Stimulated activated CD8-positive, alpha-beta memory T cell treated with anti-CD3 and anti-CD28 coated beads, Interleukin-7, amount 100 ng/mL, for 48 hours (primary cell): Measurements from ENCODE around the gene HTT-AS.

Experiments used
- DNase-seq, 2 donors: peaks; one replicate each; pipeline ENCODE4 v3.0.0-alpha.2; 2020; ENCODE audit warnings: low read depth in 1 of 2; ENCODE audit errors: extremely low read depth in 1 of 2

Gene HTT-AS

DNA sequence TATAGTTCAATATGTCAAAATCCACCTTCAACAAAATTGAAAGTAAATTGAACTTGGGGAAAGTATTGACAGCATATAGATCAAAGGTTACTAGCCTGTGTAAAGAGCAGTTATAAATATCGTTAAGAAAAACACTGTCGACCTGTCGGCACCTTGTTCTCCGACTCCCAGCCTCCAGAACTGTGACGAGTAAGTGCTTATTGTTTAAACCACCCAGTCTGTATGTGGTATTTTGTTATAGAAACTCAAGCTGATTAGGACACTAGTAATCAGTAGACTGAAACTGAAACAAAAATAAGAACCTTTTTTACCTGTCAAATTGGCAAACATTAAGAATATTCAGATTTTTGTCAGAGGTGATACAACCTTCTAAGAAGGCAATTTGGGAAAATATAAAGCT, 17.1 kb upstream of the HTT-AS start:
- DNase-seq, result no peak

DNA sequence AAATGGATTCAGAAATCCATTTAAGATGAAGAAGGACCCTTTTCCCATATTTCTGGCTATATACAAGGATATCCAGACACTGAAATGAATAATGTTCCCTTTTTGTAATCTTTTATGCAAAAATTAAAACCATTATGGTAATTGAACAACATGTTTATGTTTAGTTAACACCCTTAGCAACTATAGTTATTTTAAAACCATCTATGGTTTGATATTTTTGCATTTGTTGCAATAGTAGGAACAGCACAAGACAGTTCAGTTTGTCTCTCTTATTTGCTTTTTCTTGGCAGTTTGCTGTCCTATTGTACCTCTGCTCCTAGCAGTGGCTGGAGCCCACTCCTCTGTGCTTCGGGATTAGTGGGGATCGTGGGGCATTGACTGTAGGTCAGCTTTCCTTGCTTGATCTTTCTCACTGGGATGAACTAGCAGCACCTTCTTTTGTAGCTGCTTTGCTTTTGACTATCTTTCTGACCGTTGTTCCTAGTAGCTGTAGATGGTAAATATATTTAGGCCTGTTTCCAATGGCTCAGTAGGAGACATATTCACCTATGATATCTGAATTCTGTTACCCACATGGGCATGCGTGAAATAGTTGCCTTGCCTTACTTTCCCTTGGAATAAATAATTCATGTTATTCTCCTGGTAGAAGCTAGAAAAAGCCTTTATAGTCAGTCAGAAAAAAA, 12.9 kb upstream of the HTT-AS start:
- DNase-seq, result no peak

DNA sequence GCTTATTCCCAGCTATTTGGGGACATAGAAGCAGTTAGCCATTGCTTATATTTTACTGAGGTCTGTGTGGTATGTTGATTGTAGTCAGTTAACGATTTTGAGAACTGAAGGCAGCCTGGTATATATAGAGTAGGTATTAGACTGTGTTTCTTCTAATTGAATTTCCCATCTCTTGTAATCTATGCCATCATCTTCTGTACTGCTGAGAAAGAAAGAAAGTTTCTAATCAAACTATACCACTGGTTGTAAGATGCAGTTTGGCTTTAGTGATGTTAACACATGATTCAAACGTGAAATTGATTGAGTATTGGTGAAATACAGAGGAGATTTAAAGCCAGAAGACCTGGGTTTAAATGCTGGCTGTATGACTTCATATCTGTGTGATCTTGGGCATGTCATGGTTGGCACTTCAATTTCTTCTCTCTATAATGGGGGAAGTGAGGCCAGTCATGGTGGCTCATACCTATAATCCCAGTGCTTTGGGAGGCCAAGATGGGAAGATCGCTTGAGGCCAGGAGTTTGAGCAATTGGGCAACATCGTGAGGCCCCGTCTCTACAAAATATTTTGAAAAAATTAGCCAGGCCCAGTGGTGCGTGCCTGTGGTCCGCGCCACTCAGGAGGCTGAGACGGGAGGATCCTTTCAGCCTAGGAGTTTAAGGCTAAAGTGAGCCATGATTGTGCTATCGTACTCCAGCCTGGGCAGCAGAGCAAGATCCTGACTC, 11.8 kb upstream of the HTT-AS start:
- DNase-seq, result no peak

DNA sequence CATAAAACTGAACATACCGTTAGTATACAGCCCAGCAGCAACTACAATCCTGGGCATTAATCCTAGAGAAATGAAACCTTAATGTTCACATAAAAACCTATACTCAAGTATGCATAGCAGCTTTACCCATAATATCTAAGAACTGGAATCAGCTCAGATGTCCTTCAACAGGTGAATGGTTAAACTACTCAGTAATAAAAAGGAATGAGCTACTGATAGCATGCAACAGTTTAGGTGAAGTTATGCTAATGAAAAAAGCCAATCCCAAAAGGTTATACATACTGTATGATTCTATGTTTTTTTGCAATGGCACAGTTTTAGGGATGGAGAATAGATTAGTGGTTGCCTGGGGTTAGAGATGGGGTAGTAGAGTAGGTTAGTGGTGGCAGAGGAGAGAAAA, 9.4 kb upstream of the HTT-AS start:
- DNase-seq, result no peak

DNA sequence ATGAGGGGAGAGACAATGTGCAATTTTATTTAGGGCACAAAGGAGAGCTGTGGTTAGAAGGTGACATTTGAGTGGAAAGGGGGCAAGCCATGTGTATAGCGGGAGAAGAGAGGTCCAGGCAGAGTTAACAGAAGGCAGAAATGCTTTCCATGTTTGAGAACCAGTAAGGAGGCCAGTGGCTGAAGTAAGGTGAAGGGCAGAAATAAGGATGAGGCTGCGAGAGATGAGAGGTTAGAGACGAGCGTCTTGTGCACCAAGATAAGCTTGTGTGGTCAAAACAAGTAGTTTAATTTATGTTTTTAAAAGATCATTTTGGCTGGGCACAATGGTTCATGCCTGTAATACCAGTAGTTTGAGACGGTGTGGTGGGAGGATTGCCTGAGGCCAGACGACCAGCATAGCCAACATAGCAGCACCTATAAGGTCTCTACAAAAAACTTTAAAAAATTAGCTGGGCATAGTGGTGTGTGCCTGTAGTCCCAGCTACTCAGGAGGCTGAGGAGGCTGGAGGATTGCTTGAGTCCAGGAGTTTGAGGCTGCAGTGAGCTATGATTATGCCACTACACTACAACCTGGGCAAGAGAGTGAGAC, 8.7 kb upstream of the HTT-AS start:
- no peak for DNase-seq

DNA sequence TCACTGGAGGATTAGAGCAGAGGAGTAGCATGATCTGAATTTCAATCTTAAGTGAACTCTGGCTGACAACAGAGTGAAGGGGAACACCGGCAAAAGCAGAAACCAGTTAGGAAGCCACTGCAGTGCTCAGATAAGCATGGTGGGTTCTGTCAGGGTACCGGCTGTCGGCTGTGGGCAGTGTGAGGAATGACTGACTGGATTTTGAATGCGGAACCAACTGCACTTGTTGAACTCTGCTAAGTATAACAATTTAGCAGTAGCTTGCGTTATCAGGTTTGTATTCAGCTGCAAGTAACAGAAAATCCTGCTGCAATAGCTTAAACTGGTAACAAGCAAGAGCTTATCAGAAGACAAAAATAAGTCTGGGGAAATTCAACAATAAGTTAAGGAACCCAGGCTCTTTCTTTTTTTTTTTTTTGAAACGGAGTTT, 5.4 kb upstream of the HTT-AS start:
- no peak for DNase-seq

DNA sequence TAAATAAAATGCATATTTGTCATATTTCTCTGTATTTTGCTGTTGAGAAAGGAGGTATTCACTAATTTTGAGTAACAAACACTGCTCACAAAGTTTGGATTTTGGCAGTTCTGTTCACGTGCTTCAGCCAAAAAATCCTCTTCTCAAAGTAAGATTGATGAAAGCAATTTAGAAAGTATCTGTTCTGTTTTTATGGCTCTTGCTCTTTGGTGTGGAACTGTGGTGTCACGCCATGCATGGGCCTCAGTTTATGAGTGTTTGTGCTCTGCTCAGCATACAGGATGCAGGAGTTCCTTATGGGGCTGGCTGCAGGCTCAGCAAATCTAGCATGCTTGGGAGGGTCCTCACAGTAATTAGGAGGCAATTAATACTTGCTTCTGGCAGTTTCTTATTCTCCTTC, 3.5 kb upstream of the HTT-AS start:
- peak in 1 of 2 donors; percentile 13 for DNase-seq

DNA sequence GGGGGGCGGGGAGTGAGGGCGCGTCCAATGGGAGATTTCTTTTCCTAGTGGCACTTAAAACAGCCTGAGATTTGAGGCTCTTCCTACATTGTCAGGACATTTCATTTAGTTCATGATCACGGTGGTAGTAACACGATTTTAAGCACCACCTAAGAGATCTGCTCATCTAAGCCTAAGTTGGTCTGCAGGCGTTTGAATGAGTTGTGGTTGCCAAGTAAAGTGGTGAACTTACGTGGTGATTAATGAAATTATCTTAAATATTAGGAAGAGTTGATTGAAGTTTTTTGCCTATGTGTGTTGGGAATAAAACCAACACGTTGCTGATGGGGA, 1.3 kb upstream of the HTT-AS start:
- no peak for DNase-seq

DNA sequence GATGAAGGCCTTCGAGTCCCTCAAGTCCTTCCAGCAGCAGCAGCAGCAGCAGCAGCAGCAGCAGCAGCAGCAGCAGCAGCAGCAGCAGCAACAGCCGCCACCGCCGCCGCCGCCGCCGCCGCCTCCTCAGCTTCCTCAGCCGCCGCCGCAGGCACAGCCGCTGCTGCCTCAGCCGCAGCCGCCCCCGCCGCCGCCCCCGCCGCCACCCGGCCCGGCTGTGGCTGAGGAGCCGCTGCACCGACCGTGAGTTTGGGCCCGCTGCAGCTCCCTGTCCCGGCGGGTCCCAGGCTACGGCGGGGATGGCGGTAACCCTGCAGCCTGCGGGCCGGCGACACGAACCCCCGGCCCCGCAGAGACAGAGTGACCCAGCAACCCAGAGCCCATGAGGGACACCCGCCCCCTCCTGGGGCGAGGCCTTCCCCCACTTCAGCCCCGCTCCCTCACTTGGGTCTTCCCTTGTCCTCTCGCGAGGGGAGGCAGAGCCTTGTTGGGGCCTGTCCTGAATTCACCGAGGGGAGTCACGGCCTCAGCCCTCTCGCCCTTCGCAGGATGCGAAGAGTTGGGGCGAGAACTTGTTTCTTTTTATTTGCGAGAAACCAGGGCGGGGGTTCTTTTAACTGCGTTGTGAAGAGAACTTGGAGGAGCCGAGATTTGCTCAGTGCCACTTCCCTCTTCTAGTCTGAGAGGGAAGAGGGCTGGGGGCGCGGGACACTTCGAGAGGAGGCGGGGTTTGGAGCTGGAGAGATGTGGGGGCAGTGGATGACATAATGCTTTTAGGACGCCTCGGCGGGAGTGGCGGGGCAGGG, 711 bp upstream of the HTT-AS start:
- peak in 1 of 2 donors; percentile 63 for DNase-seq

DNA sequence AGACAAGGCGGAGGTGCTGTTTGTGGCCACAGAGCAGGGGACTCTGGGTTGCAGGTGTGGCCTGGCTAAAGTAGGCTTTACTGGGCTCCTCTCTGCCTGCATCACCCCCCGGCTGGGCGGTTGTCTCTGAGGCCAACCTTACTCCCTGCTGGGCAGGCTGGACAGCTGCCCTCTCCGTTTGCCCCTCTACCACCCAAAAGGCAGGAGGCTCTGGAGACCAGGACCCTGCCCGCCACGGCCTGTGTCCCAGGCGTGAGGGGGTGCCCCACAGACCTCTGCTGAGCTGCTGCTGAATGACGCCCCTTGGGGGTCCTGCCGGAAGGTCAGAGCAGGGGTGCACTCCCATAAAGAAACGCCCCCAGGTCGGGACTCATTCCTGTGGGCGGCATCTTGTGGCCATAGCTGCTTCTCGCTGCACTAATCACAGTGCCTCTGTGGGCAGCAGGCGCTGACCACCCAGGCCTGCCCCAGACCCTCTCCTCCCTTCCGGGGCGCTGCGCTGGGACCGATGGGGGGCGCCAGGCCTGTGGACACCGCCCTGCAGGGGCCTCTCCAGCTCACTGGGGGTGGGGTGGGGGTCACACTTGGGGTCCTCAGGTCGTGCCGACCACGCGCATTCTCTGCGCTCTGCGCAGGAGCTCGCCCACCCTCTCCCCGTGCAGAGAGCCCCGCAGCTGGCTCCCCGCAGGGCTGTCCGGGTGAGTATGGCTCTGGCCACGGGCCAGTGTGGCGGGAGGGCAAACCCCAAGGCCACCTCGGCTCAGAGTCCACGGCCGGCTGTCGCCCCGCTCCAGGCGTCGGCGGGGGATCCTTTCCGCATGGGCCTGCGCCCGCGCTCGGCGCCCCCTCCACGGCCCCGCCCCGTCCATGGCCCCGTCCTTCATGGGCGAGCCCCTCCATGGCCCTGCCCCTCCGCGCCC, 920 bp downstream of the HTT-AS start:
- DNase-seq, result no peak

DNA sequence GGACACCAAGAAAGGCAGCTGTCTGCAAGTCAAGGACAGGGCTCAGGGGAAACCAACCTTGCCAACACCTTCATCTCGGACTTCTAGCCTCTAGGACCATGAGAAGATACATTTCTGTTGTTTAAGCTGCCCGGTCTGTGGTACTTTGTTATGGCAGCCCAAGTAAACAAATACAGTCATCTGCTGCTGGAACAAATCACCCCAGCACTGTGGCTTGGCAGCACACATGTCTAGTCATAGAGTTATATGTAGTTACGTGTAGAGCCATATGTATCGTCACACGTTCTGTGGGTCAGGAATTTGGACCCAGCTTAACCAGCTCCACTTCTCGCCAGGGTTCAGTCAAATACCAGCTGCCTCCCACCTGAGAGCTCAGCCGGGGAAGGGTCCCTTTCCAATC, 2.5 kb downstream of the HTT-AS start:
- no peak for DNase-seq

DNA sequence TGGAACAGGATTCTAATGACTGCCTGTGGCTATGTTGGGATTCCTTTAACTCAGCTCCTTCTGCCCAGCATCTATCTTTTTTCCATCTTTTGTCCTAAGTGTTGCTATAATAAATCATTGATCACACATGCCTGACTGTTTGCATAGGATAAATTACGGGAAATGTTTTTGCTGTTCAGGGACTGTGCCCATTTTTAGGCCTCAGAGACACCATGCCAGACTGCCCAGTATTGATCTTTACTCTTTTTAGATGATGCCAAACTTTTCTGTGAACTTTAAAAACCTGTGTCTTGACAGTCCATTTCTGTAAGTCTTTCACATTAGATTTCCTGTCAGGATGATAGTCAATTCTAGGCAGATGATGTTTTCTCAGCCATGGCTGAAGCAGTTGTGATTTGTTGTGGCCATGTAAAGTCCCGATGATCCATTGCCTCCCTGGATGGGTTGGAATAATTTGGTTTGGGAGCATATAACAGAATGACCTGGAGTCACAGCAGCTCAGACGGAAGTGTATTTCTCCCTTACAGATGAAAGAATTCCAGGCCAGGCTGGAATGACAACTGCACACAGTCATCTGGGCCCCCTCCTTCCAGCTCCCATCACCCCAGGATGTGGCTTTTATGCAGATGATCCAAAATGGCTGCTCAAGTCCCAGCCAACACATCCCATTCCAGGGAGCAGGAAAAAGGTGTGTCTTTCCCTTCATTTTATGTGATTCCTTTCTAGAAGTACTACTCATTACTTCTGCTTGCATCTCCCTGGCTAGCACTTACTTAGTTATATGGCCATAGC, 3.4 kb downstream of the HTT-AS start:
- DNase-seq, result no peak

DNA sequence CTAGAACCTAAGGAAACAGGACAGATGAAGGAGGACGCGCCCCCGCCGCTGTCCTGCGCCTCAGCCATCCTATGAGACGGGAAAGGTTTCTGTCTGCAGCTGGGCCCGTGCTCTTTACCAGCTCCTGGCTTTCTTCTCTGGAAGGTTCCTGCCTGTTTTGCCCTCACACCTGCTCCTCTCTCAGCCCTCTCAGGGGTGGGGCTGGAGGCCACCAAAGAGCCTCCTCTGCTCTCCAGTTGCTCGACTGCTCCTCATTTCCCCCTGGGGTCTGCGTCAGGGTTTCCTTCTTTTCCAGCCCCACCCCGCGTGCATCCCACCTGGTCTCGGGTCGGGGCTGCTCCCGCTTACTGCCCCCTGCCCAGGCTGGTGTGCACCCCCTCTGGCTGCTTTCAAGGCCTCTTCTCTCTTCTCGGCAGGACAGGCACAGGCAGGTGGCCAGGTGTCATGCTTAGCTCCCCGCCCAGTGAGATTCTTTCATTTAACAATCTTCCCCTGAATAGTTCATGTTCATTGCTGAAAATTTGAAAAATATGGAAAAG, 4.6 kb downstream of the HTT-AS start:
- DNase-seq, result no peak

DNA sequence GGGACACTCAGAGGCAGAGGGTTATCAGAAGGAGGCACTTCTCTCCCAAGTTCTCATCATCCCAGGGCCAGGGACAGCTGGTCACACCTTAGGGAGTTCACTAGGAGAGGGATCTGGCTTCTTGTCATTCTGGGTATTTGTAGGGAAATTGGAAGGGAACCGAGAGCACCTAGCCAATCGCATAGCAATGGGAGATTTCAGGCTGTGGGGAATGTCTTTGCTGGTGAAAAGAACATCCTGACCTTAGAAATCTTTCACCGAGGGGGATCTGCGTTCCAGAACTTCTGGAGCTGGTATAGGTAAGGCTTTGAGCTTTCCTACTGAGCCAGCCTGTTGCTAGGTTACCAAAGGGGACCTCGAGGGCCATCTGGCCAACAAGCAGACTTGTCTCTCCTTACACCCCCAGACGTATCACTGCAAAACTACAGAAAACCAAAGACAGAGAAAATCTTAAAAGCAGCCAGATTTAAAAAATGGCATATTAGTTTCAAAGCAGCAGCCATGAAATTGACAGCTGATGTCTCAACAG, 6.8 kb downstream of the HTT-AS start:
- DNase-seq, result no peak

DNA sequence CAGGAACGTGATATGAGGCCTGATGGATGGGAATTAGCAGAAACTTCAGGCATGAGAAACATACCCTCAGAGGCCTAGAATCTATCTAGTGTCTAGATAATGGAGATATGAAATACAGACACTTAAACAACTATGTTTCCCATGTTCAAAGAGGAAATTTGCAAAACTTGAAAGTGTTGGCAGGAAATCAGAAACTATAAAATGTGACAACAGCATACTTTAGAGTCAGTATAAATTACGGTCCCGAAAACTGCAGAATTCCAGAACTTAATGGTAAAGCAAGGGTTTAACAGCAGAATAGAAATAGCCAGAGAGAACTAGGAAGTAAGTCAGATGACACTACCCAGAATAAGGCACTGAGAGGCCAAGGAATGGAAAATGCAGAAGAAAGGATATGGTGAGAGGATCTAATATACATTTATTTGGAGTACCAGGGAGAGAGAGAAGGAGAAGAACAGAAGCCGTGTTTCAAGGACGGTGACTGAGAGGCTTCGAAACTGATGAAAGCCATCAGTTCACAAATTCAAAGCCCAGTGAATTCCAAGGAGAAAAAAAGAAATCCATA, 7.4 kb downstream of the HTT-AS start:
- DNase-seq, result no peak

DNA sequence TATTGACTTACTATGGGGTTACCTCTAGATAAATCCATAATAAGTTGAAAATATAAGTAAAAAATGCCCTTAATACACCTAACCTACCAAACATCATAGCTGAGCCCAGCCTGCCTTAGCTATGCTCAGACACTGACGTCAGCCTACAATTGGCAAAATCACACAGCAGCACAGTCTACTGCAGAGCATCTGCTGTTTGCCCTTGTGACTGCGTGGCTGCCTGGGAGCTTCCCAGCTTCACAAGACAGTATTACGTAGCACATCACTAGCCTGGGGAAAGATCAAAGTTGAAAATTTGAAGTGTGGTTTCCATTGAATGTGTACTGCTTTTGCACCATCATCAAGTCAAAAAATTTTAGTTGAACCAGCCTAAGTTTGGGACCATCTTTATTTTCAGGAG, 8.8 kb downstream of the HTT-AS start:
- DNase-seq, result no peak

DNA sequence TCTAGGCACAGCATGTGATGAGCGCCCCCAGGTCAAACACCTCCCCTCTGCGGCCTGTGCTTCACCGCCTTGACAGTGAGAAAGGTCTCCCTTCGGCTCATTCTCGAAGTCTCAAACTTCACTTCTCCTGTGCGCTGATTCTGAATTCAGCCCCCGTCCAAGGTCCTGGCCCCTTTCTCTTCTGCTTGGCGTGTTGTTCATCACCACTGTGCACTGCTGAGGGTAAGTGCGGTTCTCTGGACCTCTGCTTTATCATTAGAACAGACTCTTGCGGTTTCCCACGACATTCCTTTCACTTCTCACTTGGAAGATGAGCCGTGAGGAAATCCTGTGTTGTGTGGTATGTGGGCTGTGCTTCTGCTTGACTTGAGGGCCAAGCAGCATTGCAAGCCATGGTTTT, 11.9 kb downstream of the HTT-AS start:
- DNase-seq, result no peak

DNA sequence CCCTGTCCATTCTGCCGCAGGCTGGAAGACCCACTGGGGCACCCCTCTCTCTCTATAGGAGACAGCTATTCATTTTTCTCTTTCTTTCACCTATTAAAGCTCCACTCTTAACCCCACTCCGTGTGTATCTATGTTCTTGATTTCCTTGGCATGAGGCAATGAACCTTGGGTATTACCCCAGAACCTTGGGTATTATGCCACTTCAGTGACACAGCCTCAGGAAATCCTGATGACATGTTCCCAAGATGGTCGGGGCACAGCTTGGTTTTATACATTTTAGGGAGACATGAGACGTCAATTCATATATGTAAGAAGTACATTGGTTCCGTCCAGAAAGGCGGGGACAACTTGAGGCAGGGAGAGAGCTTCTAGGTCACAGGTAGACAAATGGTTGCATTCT, 13.4 kb downstream of the HTT-AS start:
- no peak for DNase-seq

DNA sequence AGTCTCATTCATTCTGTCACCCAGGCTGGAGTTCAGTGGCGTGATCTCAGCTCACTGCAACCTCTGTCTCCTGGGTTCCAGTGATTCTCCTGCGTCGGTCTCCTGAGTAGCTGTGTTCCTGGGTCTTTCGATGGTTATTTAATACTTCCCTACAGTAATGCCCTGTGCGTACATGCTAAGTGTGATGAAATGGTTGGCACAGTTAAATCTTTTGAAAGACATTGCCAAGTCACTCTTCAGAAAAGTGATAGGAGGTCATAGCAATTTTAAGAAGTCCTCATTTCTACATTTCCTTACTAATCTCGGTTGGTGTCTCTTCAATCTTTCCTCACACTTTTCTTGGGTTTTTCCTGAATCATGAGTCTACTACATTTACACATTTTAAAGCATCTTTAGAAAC, 14.4 kb downstream of the HTT-AS start:
- no peak for DNase-seq
